ENCODE results near the gene TAF11L2.
"Not testable (repeated sequence)": the region's sequence is repeated elsewhere in the genome, so short reads cannot be mapped to it uniquely, and the experiment has no call there.

The TAF11L2 gene

DNA sequence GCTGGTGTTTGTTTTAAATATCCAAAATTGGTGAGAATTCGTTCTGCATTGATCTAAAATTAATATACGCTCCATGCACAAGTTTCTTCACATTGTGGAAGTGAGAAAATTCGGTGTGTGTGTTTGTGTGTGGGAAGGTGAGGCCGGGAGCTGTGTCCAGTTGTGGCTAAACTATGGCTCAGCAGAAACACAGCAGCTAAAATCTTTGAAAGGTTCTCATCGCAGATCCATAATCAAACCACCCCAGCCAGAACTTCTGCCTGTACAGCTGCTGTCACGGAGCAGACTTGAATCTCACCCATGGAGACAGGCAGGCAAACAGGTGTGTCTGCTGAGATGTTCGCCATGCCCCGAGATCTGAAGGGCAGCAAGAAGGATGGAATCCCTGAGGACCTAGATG, at the start of gene TAF11L2:
TAF11L2 (plus strand) TSS at position 301 of the 400 bp plus-strand sequence.
- DNase-seq = not testable (repeated sequence)

DNA sequence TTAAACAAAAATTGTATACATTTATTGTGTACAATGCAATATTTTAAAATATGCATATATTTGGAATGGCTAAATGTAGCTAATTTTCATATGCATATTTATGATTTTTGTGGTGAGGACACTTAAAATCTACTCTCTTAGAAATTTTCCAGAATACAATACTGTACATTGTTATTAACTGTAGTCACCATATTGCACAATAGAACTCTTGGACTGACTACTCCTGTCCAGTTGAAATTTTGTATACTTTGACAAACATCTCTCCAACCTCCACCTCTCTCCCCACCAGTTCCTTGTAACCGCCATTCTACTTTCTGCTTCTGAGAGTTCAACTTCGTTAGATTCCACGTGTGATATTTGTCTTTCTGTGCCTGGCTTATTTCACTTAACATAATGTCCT, 49.2 kb upstream of the TAF11L2 start:
- no peak for DNase-seq

DNA sequence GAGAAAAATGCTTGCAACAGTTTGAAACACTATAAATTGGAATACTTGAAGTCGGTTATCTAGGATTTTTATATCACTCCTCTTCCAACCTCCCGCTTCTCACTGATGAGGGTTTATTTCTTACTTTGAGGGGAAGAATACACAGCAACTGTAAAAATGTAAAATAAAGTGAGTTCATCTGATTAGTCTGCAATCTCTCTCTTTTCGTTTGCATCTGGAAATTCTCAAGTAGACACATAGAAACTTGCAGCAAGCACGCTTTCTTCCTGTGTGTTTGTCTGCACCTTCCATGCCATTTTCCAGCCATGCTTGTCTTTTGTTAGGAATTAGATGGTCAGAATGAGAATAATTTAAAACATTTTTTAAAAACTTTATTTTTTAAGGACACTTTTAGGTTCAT, 45.1 kb upstream of the TAF11L2 start:
- no peak for DNase-seq

DNA sequence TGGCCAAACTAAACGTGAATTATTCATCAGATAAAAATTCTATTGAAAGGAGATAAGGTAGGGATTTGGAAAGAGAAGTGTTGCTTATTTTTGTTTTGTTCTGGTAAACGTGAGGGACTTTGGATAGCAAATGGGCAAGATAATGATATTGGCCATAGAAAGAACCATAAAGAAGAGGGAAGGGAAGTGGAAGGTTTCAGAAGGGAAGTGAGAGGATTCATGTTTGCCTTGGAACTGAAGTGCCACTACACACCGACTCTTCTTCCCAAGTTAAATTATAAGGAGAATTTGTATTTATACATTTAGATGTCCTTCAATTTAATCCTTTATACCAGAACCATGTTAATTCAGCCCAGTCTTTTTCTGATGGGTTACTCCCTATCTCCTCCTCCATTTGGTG, 42.1 kb upstream of the TAF11L2 start:
- DNase-seq = peak; percentile 33

DNA sequence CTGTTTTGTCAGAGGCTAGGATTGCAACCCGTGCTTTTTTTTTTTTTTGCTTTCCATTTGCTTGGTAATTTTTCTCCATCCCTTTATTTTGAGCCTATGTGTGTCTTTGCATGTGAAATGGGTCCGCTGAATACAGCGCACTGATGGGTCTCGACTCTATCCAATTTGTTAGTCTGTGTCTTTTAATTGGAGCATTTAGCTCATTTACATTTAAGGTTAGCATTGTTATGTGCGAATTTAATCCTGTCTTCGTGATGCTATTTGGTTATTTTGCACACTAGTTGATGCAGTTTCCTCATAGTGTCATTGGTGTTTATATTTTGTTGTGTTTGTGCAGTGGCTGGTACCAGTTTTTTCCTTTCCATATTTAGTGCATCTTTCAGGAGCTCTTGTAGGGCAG, 36.2 kb upstream of the TAF11L2 start:
- DNase-seq = no peak

DNA sequence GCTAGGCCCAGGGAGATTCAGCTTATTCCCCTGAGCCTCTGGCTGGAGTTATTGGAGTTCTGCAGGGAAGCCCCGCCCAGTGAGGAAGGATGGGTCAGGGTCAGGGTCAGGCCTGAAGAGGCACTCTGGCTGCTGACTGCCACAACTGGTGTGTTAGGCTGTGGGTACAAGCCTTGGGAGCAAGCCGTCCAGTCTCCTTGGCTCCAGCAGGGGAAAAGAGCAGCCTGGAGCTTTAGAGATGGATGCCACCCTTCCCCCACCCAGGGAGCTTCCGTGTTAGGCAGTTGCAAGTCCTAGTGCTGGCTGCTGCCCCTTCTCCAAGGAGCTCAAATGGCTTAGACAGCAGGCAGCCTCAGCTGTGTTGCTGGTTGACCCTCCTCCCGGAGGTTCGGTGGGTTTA, 34.4 kb upstream of the TAF11L2 start:
- no peak for DNase-seq

DNA sequence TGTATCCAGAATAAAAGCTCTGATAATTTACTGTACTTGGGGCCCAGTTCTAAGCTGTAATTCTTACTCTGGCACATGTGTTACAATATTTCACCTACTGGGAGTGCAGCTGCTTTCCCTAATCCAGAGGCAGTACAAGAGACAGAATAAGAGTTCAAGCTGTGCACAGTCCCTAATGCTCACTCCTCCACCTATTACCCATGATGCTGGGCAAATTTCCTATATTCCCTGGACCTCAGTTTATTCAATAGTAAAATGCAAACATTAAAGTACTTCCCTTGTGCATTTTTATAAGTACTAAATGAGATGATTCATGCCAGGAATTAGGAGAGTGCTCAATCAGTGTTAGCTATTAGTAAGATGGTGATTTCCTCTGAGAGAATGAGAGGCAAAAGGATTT, 28.0 kb upstream of the TAF11L2 start:
- no peak for DNase-seq

DNA sequence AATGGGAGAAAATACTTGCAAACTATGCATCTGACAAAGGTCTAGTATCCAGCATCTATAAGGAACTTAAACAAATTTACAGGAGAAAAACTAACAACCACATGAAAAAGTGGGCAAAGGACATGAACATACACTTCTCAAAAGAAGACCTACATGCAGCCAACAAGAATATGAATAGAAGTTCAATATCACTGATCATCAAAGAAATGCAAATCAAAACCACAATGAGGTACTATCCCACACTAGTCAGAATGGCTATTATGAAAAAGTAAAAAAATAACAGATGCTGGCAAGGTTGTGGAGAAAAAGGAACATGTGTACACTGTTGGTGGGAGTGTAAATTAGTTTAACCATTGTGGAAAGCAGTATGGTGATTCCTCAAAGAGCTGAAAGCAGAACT, 23.0 kb upstream of the TAF11L2 start:
- not testable (repeated sequence) for DNase-seq

DNA sequence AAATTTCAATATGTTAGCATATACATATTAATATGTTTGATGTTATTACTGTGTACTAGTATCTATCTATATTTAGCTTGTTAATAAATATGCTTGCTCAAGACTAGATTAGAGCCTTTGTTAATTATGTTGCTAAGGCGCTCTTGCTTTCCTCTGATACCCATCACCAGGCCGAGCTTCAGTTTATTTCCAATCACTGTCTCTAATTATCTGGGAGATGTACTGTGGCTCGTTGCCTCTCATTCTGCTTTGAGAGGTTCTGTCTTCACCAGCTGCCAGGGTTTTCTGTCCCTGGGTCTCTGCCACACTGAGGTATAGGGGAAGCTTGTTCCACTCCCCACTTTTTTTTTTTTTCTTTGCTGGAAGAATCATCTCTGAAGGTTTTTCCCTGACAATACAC, 21.0 kb upstream of the TAF11L2 start:
- no peak for DNase-seq

DNA sequence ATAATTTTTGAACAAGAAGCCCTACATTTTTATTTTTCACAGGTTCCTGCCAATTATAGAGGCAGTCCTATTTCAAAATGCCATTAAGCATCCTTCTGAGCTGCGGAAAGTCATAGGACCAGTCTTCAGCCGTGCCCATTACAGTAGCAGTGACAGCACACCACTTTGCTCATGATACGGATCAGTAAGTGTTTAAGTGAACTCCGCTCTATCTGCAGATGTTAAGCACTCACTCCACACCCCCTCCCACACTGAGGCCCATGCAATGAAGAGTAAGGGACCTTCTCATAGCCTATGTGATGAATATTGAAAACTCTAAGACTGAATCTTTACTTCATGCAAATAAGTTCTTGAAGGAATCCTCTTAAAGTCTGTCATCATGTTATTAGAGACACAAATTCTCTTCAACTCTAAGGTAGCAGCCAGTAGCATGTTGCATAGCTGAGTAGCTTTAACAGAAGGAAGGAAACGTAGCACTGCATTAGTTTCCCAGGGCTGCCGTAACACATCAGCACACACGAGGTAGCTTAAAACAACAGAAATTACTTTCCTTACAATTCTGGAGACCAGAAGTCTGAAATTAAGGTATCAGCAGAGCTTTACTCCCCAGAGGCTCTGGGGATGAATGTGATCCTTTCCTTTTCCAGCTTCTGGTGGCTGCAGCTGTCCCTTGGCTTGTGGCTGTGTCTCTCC, 20.3 kb upstream of the TAF11L2 start:
- no peak for DNase-seq

DNA sequence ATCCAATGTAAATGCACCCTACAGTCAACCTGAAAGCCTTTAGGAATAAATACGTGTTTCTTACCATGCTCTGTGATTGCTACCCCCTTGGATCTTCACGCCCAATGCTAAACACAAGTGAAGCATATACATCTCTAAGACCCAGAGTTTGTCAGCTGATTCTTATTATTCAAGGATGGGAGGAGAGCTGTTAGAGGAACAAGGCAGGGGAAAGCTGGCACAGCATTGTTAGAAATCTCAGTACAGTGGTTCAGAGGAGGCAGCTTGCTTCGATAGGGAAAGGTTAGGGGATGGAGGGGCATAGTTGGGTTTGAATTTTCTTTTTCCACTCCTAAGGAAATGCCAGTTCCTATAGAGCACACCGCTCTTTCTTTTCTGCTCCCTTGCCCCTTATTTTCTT, 16.7 kb upstream of the TAF11L2 start:
- no peak for DNase-seq

DNA sequence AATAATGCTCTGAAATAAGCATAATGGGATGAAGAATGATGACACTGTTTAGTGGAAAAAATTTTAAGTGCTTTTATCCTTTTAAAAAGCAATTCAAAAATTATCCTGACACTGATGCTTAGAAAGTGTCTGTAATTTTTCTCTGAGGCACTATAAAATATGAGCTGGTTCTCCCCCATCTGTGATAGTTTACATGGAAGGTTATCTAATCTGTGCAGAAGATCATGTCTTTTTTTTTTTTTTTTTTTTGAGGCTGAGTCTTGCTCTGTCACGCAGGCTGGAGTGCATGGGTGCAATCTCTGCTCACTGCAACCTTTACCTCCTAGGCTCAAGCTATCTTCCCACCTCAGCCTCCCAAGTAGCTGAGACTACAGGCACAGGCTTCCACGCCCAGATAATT, 15.2 kb upstream of the TAF11L2 start:
- no peak for DNase-seq

DNA sequence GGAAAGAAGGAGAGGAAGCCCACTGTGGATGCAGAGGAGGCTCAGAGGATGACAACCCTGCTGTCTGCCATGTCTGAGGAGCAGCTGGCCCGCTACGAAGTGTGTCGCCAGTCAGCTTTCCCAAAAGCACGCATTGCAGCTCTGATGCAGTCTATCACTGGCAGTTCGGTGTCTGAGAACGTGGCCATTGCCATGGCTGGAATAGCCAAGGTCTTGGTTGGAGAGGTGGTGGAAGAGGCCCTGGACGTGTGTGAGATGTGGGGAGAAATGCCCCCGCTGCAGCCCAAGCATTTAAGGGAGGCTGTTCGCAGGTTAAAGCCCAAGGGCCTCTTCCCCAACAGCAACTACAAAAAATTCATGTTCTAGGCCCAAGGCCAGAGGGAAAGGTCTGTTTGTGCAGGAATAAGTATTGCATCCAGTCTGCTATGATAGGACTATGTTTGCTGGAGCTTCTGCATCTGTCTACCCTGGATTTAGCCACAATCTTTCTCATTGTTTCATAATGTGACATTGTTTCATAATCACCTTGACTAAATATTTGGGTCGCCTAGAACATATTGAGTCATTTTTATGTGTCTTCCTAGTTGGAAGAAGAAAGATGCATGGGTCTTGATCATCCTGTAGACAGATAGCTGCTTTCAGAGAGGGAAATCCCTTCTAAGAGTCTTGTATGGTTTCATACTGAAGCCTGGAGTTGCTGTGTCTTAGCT, 11.4 kb upstream of the TAF11L2 start:
- not testable (repeated sequence) for DNase-seq

DNA sequence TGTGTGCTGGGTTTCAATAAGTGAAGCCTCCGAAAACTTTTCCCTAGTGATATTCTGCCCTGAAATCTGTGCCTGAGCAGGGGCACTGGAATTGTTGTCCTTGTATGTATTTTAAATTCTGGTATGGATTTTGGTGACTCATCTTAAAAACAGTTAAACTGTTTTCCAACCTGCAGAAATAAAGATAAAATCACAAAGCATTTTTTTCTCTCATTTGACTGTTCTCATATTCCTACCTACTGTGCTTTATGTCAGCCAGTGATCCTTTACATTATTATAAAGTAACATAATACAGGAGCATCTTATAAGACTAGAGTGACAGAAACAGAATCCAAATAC, 10.9 kb upstream of the TAF11L2 start:
- no peak for DNase-seq

DNA sequence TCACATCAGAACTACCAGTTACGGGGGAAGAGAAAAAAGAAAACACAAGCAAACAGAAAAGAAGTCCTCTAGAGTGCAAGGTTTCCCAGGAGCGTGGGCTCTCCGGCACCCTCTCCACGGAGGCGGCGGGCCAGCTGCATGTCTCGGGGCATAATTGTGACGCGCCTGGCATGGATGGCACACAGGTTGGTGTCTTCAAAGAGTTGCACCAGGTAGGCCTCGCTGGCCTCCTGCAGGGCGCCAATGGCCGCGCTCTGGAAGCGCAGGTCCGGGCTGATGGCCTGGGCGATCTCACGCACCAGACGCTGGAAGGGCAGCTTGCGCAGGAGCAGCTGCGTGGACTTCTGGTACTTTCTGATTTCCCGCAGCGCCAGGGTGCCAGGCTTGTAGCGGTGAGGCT, 6.8 kb upstream of the TAF11L2 start:
- not testable (repeated sequence) for DNase-seq

DNA sequence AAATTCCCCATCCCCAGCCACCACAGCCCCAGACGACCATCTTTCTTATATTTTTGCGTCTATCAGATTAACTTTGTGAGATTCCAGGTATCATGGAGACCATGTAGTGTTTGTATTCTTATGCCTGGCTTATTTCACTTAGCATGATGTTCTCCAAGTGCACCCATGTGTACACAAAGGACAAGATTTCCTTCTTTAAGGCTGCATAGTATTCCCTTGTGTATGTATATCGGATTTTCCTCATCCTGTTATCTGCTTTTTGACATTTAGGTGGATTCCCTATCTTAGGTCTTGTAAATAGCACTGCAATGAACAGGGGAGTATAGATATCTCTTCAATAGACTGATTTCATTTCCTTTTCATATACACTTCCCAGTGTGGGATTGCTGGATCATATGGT, 5.3 kb upstream of the TAF11L2 start:
- no peak for DNase-seq

DNA sequence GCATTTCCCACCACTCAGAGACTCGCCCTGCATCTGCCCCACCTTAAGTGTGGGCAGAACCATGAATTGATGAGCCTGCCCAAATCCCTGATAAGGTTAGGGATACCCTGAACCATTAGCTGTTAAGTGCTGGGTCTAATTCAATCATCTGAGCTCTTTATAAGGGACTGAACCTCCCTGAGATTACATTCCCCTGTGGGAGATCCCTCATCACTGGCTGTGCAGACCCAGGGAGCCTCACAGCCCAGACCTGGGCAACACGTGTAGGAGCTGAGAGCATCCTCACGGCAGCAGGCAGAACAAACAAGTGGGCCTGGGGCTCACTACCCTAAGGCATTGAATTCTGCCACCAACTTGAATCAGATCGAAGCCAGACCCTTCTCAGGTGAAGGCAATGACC, 585 bp upstream of the TAF11L2 start:
- DNase-seq = no peak

DNA sequence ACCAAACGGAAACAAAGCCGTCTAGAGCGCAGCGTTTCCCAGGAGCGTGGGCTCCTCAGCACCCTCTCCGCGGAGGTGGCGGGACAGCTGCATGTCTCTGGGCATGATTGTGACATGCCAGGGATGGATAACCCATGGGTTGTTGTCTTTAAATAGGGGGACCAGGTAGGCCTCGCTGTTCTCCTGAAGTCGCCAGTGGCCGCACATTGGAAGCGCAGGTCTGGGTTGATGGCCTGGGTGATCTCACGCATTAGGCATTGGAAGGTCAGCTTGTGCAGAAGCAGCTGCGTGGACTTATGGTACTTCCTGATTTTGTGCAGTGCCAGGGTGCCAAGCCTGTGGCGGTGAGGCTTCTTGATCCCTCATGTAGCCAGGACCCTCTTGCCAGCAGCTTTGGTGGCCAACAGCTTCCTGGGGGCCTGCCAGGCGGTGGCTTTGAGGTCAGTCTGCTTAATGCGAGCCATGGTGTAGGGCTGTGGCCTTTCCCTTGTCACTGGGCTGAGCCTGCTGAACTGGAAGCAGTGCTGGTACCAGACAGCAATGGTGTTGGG, 13.8 kb downstream of the TAF11L2 start:
- DNase-seq = no peak

DNA sequence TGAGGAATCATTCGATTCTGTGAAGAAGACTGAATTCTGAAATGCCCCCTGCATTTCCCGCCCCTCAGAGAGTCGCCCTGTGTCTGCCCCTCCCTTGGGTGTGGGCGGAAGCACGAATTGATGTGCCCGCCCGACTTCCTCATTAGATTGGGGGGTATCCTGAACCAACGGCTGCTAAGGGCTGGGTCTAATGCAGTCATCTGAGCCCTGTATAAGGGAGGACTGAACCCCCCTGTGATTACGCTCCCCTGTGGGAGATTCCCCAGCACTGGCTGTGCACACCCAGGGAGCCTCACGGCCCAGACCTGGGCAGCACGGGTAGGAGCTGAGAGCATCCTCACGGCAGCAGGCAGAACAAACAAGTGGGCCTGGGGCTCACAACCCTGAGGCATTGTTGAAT, 19.5 kb downstream of the TAF11L2 start:
- DNase-seq = not testable (repeated sequence)

DNA sequence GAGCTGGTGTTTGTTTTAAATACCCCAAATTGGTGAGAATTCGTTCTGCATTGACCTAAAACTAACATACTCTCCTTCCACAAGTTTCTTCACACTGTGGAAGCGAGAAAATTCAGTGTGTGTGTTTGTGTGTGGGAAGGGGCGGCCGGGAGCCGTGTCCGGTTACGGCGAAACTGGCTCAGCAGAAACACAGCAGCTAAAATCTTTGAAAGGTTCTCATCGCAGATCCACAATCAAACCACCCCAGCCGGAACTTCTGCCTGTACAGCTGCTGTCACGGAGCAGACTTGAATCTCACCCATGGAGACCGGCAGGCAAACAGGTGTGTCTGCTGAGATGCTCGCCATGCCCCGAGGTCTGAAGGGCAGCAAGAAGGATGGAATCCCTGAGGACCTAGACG, 20.0 kb downstream of the TAF11L2 start, which contains the start of gene TAF11L3:
TAF11L3 (plus strand) TSS at position 301 of the 400 bp plus-strand sequence.
- DNase-seq = not testable (repeated sequence)

DNA sequence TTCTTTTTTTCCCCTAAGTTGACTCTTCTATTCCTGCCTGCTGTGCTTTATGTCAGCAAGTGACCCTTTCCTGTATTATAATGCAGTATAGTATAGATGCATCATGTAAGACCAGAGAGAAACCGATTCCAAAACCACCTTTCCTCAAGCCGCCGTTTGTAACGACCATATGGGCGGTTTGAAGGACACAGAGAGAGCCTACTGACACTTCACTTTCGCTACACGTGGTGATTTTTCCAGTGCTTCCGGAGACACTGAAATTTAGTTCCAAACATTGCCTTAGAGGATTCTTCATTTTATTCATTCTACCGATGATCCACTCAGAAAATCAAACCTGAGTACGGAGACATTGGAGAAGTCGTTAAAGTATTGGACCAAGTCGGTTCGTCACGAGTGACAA, 21.5 kb downstream of the TAF11L2 start:
- DNase-seq = not testable (repeated sequence)

DNA sequence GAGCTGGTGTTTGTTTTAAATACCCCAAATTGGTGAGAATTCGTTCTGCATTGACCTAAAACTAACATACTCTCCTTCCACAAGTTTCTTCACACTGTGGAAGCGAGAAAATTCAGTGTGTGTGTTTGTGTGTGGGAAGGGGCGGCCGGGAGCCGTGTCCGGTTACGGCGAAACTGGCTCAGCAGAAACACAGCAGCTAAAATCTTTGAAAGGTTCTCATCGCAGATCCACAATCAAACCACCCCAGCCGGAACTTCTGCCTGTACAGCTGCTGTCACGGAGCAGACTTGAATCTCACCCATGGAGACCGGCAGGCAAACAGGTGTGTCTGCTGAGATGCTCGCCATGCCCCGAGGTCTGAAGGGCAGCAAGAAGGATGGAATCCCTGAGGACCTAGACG, 23.5 kb downstream of the TAF11L2 start, which contains the start of gene TAF11L4:
TAF11L4 (plus strand) TSS at position 301 of the 400 bp plus-strand sequence.
- DNase-seq = not testable (repeated sequence)

DNA sequence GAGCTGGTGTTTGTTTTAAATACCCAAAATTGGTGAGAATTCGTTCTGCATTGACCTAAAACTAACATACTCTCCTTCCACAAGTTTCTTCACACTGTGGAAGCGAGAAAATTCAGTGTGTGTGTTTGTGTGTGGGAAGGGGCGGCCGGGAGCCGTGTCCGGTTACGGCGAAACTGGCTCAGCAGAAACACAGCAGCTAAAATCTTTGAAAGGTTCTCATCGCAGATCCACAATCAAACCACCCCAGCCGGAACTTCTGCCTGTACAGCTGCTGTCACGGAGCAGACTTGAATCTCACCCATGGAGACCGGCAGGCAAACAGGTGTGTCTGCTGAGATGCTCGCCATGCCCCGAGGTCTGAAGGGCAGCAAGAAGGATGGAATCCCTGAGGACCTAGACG, 26.9 kb downstream of the TAF11L2 start, which contains the start of gene TAF11L5:
TAF11L5 (plus strand) TSS at position 301 of the 400 bp plus-strand sequence.
- DNase-seq = not testable (repeated sequence)

DNA sequence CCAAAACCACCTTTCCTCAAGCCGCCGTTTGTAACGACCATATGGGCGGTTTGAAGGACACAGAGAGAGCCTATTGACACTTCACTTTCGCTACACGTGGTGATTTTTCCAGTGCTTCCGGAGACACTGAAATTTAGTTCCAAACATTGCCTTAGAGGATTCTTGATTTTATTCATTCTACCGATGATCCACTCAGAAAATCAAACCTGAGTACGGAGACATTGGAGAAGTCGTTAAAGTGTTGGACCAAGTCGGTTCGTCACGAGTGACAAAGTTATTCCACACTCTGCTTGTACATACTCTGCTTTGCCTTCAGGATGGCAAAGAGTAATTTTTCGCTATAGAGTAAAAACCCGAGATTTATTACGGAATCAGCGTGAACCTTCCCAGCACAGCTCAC, 28.5 kb downstream of the TAF11L2 start:
- not testable (repeated sequence) for DNase-seq
